GM18870 (cell line): ENCODE results near the gene BHLHE23.

Experiments
- ATAC-seq: cut with Tn5 transposase; IDR thresholded peaks from one replicate; pipeline ENCODE4 v1.9.1; 2021; ENCODE audit warnings: moderate library complexity; ENCODE audit not compliant: unreplicated experiment

Gene BHLHE23

DNA sequence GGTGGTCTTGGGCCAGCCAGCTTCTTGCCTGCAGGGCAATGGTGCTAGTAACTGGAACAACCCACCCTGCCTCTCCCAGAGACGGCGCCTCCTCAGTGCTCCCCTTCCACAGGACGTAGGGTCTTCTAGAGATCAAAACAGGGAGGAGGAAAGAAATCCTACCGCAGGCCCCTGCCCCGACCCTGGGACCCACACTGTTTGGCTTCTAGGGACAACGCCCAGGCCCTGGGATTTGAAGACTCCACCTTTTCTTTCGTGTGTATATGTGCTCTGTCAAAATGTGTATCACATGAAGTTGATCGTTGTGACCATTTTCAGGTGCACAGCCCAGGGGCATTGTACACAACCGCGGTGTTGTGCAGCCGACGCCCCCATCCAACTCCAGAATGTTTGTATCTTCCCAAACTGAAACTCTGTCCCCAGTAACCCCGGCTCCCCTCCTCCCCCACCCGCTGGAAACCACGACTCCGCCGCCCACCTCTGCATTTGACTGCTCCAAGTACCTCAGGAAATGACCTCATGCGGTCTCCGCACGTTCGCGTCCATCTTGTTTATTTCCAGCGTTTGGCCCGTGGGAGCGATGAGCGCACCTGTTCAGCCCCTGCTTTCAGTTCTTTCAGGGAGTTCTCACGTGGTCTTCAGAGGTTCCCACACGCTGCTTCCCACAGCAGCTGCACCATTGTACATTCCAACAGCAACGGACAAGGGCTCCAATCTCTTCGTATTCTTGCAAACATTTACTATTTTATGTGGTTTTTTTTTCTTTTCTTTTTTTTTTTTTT lies 3.4 kb upstream of the BHLHE23 start:
- ATAC-seq = peak; percentile 68

GRCh38 chr20:63009045-63009961 lies 2.5 kb upstream of the BHLHE23 start:
- ATAC-seq = no peak

DNA sequence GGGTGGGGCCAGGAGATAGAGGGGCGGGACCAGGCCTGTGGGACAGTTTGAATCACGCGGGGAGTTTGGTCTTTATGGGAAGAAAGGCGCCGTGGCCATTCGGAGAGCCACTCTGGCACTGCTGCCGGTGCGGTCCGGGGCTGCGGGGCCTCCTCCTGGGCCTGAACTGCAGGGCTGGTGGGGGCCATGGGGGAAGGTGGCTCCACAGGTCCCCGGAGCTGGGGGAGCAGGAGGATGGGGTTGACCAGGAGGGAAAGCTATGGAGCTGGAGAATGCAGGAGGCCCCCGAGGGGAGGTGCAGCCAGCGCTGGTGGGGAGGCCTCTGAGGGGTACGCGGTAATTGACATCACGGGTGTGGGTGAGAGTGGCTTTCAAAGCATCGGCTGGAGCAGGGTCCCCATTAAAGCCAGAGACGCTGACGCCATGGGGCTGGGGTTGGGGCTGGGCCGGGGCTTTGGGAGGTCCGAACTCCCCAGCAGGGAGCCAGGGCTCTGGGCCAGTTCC lies 1.8 kb upstream of the BHLHE23 start:
- no peak for ATAC-seq

DNA sequence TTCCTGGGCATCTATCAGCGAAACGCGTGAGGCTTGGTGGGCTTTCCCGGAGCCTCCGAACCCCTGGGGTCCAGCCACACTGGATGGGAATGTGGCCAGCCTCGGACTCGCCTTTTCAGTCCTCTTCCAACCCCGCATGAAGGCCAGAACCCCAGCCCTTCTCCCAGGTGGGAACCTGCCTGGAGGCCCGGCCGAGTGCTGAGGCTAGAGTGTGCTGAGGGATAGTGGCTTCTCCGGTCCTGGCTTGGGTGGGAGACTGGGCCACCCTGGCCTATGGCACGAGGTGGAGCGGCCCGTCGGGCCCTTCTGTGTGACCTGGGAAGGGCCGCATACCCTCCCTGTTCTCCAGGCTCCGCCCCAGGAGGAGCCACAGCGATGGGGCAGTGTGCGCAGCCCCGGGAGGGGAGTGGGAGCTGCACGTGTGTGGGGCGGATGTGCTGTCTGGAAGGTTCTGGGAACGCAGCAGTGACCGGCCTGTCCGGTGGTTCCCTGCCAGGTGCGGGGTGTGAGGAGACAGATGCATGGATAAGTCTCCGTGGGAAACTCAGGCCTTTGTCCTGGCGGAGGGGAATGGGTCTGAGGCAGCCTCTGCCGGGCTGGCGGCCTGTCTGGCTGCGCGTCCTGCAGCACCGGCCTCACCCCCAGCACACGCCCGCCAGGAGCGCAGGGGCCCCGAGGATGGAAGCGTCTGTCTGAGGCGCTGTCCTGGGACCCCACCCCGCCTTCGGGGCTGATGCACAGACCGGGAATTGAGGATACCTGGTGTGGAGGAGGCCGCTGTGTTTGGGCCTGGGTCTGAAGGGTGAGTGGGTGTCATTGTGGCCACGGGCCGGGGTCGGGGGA lies 1.1 kb upstream of the BHLHE23 start:
- ATAC-seq = no peak

DNA sequence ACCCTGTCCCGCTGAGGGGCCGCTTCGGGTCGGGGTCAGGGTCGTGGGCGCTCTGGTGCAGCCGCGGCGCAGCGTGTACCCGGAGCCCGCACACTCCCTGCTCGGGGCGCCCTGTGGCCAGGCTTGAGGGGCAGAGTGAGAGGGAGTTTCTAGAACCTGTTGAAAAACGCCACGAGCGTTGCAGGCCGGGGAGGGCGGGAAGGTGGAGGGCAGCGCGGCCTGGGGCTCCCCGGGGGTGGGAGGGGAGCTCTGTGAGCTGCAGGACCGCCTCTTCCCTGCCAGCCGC lies 539 bp upstream of the BHLHE23 start:
- no peak for ATAC-seq

- ATAC-seq = no peak
These were observed 763 bp downstream of the BHLHE23 start for GRCh38 chr20:63005862-63006539.

DNA sequence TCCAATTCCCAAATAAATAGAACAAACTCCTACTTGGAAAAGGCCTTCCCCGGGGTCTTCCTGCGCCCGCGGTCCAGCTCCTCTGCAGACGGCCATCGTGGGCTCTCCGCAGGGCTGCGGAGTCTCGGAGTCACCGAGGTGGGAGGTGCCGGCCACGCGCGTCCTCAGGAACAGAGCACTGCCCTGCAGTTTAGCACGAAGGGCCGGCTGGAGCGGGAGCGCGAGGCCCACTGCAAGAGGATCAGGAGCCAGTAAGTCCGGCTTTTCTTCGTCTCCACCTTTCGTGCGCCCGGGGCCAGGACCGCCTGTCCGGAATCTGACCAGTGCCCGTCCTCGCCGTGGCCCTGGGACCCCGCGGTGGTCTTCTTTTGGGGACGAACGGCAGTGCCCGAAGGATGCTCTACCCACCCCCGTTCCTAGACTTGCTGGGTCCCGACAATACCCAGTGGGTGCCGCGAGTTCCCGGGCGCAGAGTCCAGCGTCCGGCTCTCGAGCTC lies 1.4 kb downstream of the BHLHE23 start:
- no peak for ATAC-seq

- ATAC-seq = no peak
These were observed 2.0 kb downstream of the BHLHE23 start for GRCh38 chr20:63004607-63005364.

DNA sequence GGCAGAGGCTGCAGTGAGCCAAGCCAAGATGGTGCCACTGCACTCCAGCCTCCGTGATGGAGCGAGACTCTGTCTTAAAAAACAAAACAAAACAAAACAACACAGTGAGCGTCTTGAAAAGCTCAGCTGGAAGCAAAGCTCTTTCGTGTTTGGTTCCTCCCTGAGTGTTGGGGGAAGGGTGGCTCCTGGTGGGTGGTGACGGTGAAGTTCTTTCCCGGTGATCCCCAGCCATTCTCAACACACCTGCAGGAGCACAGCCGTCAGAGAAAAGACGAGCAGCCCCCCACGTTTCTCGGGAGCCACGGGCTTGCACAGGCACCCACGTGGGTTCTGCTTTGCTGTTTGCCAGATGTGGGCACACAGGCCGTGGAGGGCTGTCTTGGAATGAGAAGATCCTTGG lies 3.2 kb downstream of the BHLHE23 start:
- no peak for ATAC-seq

DNA sequence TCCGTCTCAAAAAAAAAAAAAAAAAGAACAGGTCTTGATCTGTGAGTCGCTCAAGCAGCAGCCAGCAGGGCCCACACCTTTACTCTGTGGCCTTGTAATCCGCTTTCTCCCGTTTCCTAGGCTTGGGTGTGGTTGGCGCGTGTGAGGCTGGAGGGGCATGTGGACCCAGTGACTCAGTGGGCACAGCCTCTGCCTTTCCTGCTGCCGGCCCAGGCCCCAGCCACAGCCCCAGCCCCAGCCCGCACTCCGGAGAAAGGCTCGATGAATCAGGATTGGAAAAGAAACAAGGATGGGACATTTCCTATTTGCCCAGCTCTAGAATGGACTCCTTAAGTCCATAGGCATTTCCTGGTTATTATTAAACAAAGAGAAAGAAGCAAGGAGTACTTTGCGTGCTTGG lies 4.3 kb downstream of the BHLHE23 start:
- ATAC-seq = no peak

DNA sequence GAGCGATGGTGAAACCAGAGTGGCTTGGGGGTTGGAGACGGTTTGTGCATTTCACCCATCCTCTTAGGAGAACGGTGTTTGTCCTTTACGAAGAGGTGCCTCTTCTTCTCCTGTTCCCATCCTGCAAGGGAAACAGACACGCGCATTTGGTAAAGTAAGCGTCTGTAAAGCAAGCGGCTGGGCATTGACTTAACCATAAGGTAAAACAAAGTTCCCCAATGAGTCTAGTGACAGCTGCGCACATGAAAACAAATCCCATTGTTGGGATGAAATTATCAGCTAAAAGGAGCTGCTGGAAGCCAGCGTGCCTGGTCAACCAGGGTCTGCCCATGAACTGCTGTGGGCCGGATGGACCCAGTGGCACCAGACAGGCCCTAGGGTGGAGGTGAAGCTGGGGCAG lies 5.8 kb downstream of the BHLHE23 start:
- no peak for ATAC-seq

GRCh38 chr20:63000036-63000435 lies 6.7 kb downstream of the BHLHE23 start:
- no peak for ATAC-seq

- ATAC-seq = no peak
These were observed 7.2 kb downstream of the BHLHE23 start for GRCh38 chr20:62999580-62999979.

DNA sequence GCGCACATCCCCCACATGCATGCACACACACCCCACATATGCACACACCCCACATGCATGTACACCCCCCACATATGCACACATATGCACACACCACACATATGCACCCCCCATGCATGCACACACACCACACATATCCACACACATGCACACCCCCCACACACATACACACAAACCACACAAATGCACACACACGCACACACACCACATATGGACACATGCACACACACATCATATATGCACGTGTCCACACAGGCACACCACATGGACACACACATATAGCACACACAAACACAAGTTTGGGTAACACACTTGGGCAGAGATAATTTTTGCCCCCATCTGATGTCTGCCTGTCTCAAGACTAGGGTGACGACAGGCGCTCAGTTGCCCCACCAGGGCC lies 8.3 kb downstream of the BHLHE23 start:
- ATAC-seq = no peak

- ATAC-seq = no peak
These were observed 9.2 kb downstream of the BHLHE23 start for GRCh38 chr20:62997417-62998035.

DNA sequence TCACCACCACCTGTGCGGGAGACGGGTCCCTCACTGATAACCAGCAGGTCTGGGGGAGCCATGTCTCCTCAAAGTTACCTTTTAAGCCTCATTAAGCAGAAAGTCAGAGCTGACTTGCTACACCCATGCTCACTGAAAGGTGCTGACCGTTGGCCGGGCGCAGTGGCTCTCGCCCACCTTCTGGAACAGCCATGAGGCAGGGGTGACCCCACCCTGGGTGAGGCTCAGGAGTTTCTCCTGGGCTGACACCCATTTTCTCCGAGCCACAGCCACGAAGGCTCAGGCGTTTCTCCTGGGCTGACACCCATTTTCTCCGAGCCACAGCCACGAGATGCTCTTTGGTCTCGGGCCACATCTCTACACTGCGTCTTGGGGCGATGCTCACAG lies 10.2 kb downstream of the BHLHE23 start:
- ATAC-seq = no peak

DNA sequence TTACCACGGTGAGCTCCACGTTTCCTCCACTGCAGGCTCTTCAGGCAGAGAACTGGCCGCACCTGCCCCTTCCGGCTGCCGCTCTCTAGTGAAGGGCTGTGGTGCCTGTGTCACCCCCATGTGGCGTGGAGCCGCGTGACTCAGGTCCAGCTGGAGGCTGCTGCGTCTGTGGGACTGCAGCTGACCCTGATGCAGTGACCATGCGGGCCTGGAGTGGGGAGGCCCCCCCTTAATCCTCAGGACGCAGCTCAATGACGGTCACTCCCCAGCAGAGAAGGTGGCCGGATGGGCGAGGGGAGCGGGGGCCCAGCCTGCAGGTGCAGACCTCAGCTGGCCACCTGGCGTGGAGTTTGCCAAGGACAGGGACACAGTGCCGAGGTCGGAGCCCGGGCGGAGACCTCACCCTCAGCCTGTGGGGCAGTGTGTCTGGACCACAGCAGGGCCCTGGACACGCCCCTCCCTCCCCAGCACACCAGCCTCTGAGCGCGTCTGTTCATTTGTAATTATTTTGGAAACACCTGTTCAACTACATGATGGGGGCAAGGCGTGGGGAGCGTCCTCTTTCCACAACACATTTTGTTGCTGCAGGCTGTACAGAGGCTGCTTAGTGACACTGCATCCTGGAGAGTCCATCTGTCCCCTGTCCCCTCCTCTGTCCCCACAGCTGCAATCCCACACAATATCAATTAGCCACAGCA lies 10.7 kb downstream of the BHLHE23 start:
- ATAC-seq = no peak

DNA sequence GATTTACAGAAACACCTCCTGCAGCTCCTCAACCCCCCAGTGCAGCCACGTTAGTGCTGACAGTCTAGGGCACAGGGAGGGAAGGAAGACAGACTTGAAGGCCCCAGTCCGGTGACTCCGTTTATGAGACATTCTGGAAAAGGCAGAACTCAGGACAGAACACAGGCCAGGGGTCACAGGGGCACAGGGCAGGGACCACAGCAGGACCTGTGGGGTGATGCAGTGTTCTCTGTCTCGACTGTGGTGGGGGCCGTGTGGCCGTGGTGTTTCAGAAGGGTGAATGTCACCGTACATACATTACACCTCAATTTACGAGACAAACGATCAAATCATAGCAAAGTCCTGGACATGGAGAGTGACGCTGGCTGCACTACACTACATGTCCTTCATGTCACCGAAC lies 11.3 kb downstream of the BHLHE23 start:
- no peak for ATAC-seq

- ATAC-seq = no peak
These were observed 11.9 kb downstream of the BHLHE23 start for GRCh38 chr20:62994869-62995281.
